Kidney tubule cell (primary cell): ENCODE measurements around the gene IQCE.

Experiments used
- DNase-seq: peaks from one replicate; pipeline ENCODE4 v3.0.0-alpha.2; 2018; ENCODE audit warnings: low spot score

IQCE gene

GRCh38 chr7:2635810-2636701 is 77.3 kb downstream of the IQCE start:
- DNase-seq, result peak; percentile 88

GRCh38 chr7:2637066-2637471 is 78.3 kb downstream of the IQCE start:
- DNase-seq, result no peak

- no peak for DNase-seq
These were observed 78.9 kb downstream of the IQCE start for GRCh38 chr7:2637505-2638223.

- DNase-seq, result peak; percentile 56
These were observed 79.6 kb downstream of the IQCE start for GRCh38 chr7:2638224-2638991.

- DNase-seq, result no peak
These were observed 80.5 kb downstream of the IQCE start for GRCh38 chr7:2639181-2639681.

GRCh38 chr7:2639695-2640481 is 81.1 kb downstream of the IQCE start:
- no peak for DNase-seq

- DNase-seq, result peak; percentile 62
These were observed 81.7 kb downstream of the IQCE start for GRCh38 chr7:2640482-2640830.

GRCh38 chr7:2640846-2641316 is 82.1 kb downstream of the IQCE start:
- DNase-seq, result peak; percentile 38

GRCh38 chr7:2641406-2642393 is 82.9 kb downstream of the IQCE start:
- peak; percentile 97 for DNase-seq

- DNase-seq, result no peak
These were observed 84.8 kb downstream of the IQCE start for GRCh38 chr7:2643386-2644219.

- no peak for DNase-seq
These were observed 85.4 kb downstream of the IQCE start for GRCh38 chr7:2644220-2644561.

- no peak for DNase-seq
These were observed 85.9 kb downstream of the IQCE start for GRCh38 chr7:2644562-2645273.

GRCh38 chr7:2645274-2645868 is 86.6 kb downstream of the IQCE start:
- DNase-seq, result no peak

- DNase-seq, result no peak
These were observed 87.5 kb downstream of the IQCE start for GRCh38 chr7:2646336-2646679.

- DNase-seq, result no peak
These were observed 88.1 kb downstream of the IQCE start for GRCh38 chr7:2646680-2647571.

GRCh38 chr7:2647594-2648172 is 88.9 kb downstream of the IQCE start:
- DNase-seq, result no peak
